Neural progenitor cell (in vitro differentiated cells): ENCODE measurements around the gene ZFAND6. TPM values are rescaled to one million over a fixed set of nuclear protein-coding genes. Genes with fewer than 3 reads are reported as not detected.

Experiments used
- DNase-seq: peaks from one replicate; pipeline ENCODE4 v3.0.0-alpha.2; 2016; ENCODE audit warnings: low spot score
- H2AFZ ChIP-seq: fragments of 200-600 bp; sonication (generic); replicated peaks from 2 replicates; pipeline ENCODE4 v1.6.1; 2016; ENCODE audit warnings: antibody characterized with exemption
- H3F3A ChIP-seq: fragments of 200-600 bp; sonication (generic); 2 replicates; pipeline ENCODE4 v1.6.1; 2016; ENCODE audit warnings: antibody characterized with exemption, low read depth
- H3K27ac ChIP-seq: fragments of 200-600 bp; sonication (generic); 2 replicates; pipeline ENCODE4 v1.5.1; 2016; ENCODE audit warnings: mild to moderate bottlenecking
- H3K27me3 ChIP-seq: fragments of 200-600 bp; sonication (generic); 2 replicates; pipeline ENCODE4 v1.6.1; 2016; ENCODE audit warnings: mild to moderate bottlenecking, moderate library complexity
- H3K36me3 ChIP-seq: fragments of 200-600 bp; sonication (generic); 2 replicates; pipeline ENCODE4 v1.5.1; 2016
- H3K4me1 ChIP-seq: fragments of 200-600 bp; sonication (generic); 2 replicates; pipeline ENCODE4 v1.6.1; 2016; ENCODE audit warnings: mixed run types
- H3K4me2 ChIP-seq: fragments of 200-600 bp; sonication (generic); 2 replicates; pipeline ENCODE4 v1.6.1; 2016
- H3K4me3 ChIP-seq: fragments of 200-600 bp; sonication (generic); 2 replicates; pipeline ENCODE4 v1.5.1; 2016
- H3K79me2 ChIP-seq: fragments of 200-600 bp; sonication (generic); 2 replicates; pipeline ENCODE4 v1.6.1; 2016; ENCODE audit warnings: low read depth
- H3K9ac ChIP-seq: fragments of 200-600 bp; sonication (generic); 2 replicates; pipeline ENCODE4 v1.6.1; 2016
- H3K9me3 ChIP-seq: fragments of 200-600 bp; sonication (generic); 2 replicates; pipeline ENCODE4 v1.5.1; 2016; ENCODE audit warnings: low read depth
- H4K20me1 ChIP-seq: fragments of 200-600 bp; sonication (generic); 2 replicates; pipeline ENCODE4 v1.6.1; 2016; ENCODE audit warnings: low read depth
- H3K27ac Mint-ChIP-seq: 3 replicates; pipeline ENCODE4 v1.8.0; 2021; ENCODE audit warnings: mixed read lengths
- H3K27me3 Mint-ChIP-seq: 2 replicates; pipeline ENCODE4 v1.8.0; 2022; ENCODE audit warnings: low read depth, mild to moderate bottlenecking, inconsistent platforms, moderate library complexity, mixed read lengths; ENCODE audit not compliant: insufficient read depth
- H3K36me3 Mint-ChIP-seq: 3 replicates; pipeline ENCODE4 v1.8.0; 2021; ENCODE audit warnings: mixed read lengths
- H3K4me1 Mint-ChIP-seq: 3 replicates; pipeline ENCODE4 v1.8.0; 2021; ENCODE audit warnings: mixed read lengths
- H3K4me3 Mint-ChIP-seq: 3 replicates; pipeline ENCODE4 v1.8.0; 2021; ENCODE audit warnings: mild to moderate bottlenecking, moderate library complexity, mixed read lengths
- H3K9me3 Mint-ChIP-seq: 3 replicates; pipeline ENCODE4 v1.8.0; 2020; ENCODE audit warnings: mixed read lengths
- EZH2 ChIP-seq: fragments of 200-600 bp; sonication (generic); IDR thresholded peaks from 2 replicates; pipeline ENCODE4 v1.6.1; 2017; ENCODE audit warnings: antibody characterized with exemption, mild to moderate bottlenecking, moderate library complexity
- EZH2phosphoT487 ChIP-seq: fragments of 200-600 bp; sonication (generic); IDR thresholded peaks from 2 replicates; pipeline ENCODE4 v1.6.1; 2017; ENCODE audit warnings: antibody characterized with exemption
- total RNA-seq: library from RNA; depleted of rRNA; stranded (reverse); fragments of >200 nt; gene quantifications from 2 replicates; pipeline ENCODE4 v1.2.3, GENCODE V29; 2015; ENCODE audit warnings: low replicate concordance
- TF ChIP-seq, protein P1 (sequence below): fragments of 200-600 bp; sonication (generic); IDR thresholded peaks from 2 replicates; pipeline ENCODE4 v1.5.1; 2017; ENCODE audit warnings: antibody characterized with exemption, mild to moderate bottlenecking

Gene ZFAND6
- total RNA-seq, 1 donor from 2014 or later, result 329 TPM

DNA sequence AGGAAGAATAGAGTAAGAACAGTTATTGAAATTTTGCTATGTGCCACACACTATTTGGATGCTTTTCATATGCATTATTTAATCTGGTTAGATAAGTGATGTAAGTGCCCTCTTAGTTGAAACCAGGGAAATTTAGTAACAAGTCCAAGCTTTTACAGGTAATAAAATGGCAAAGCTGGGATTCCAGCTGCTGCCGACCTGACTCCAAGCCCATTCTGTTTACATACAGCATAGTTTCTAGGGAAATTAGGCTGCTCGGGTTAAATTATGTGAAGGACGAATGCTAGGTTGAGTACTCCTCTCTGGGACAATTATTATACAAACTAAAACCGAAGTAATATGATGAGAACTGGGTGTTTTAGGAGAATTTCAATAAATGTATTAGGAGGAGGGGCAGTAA lies 54.6 kb downstream of the ZFAND6 start:
- peaks cover 90% of the 10 kb centered on the region for H3K79me2 ChIP-seq
- H3K4me3 Mint-ChIP-seq, result no peak overlapping the region

DNA sequence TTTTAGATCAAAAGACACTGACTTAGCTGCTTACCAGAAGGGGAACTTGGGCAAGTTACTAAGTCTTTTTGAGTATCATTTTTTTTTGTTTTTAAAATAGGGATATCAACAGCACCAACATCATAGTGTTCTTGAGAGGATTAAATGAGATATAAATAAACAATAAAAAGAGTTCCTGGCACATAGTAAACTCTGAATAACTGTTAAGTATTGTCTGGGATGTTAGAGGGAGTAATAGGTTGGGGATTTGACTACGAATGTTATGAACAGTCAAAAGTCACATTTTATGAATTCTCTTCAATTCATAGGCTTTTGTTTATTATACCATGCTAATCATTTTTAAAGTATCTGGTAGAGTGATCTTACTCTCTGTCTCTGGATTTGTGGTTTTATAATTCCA lies 55.5 kb downstream of the ZFAND6 start:
- H3K4me2 ChIP-seq, result no peak overlapping the region
- H3K9me3 ChIP-seq, result no peaks in the 10 kb centered on the region
- Mint-ChIP-seq H3K9me3 (no peaks in the 10 kb centered on the region), H3K27me3 (no peaks in the 10 kb centered on the region), H3K27ac (no peak overlapping the region), H3K4me3 (no peak overlapping the region), H3K4me1 (no peaks in the 10 kb centered on the region), H3K36me3 (no peaks in the 10 kb centered on the region)
- H3K4me3 ChIP-seq, result no peak overlapping the region
- no peaks in the 10 kb centered on the region for H3F3A ChIP-seq
- H3K27me3 ChIP-seq, result no peaks in the 10 kb centered on the region
- no peak overlapping the region for H3K27ac ChIP-seq
- H3K36me3 ChIP-seq, result no peaks in the 10 kb centered on the region
- TF ChIP-seq EZH2 (no peak), EZH2phosphoT487 (no peak)
- TF ChIP-seq, protein P1, sequence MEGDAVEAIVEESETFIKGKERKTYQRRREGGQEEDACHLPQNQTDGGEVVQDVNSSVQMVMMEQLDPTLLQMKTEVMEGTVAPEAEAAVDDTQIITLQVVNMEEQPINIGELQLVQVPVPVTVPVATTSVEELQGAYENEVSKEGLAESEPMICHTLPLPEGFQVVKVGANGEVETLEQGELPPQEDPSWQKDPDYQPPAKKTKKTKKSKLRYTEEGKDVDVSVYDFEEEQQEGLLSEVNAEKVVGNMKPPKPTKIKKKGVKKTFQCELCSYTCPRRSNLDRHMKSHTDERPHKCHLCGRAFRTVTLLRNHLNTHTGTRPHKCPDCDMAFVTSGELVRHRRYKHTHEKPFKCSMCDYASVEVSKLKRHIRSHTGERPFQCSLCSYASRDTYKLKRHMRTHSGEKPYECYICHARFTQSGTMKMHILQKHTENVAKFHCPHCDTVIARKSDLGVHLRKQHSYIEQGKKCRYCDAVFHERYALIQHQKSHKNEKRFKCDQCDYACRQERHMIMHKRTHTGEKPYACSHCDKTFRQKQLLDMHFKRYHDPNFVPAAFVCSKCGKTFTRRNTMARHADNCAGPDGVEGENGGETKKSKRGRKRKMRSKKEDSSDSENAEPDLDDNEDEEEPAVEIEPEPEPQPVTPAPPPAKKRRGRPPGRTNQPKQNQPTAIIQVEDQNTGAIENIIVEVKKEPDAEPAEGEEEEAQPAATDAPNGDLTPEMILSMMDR, result no peak
- no peak overlapping the region for H3K9ac ChIP-seq
- peaks cover 11% of the 10 kb centered on the region for H3K4me1 ChIP-seq
- DNase-seq, result no peak
- H3K79me2 ChIP-seq, result peaks cover 91% of the 10 kb centered on the region
- peaks cover 67% of the 10 kb centered on the region for H4K20me1 ChIP-seq
- H2AFZ ChIP-seq, result no peak overlapping the region

More for the DNA sequence above, 54.6 kb downstream of the ZFAND6 start:
- Histone ChIP-seq H3K27ac (no peak overlapping the region), H3K9me3 (no peaks in the 10 kb centered on the region), H3K36me3 (no peaks in the 10 kb centered on the region), H4K20me1 (peaks cover 71% of the 10 kb centered on the region), H2AFZ (no peak overlapping the region), H3K4me1 (peaks cover 11% of the 10 kb centered on the region), H3F3A (no peaks in the 10 kb centered on the region), H3K4me2 (no peak overlapping the region), H3K4me3 (no peak overlapping the region), H3K9ac (no peak overlapping the region), H3K27me3 (no peaks in the 10 kb centered on the region)
- Mint-ChIP-seq H3K27ac (no peak overlapping the region), H3K36me3 (no peaks in the 10 kb centered on the region), H3K4me1 (no peaks in the 10 kb centered on the region), H3K27me3 (no peaks in the 10 kb centered on the region), H3K9me3 (no peaks in the 10 kb centered on the region)
- TF ChIP-seq EZH2phosphoT487, result no peak
- DNase-seq, result no peak

DNA sequence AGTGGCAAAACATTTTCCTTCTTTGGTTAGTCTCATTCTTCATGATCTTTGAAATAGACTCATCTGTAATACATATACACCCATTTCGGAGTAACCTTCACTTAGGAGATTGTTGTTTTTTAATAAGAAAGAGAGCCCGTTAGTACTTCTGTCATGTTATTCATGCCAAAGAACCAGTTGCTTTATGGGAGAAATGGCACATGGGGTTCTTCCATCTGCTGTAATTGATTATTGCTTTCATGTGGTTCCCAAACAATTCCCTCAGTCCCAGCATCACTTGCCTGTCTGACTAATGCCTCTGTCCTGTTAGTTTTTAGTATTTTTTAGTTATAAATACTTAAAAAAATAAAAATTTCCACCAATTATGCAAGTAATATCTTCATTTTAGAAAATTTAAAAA lies 59.5 kb downstream of the ZFAND6 start:
- Histone ChIP-seq H3K36me3 (peaks cover 6% of the 10 kb centered on the region), H3K79me2 (peaks cover 81% of the 10 kb centered on the region), H3K4me3 (no peak overlapping the region), H4K20me1 (peaks cover 49% of the 10 kb centered on the region), H3K27me3 (no peaks in the 10 kb centered on the region), H3F3A (no peaks in the 10 kb centered on the region), H3K4me2 (no peak overlapping the region), H3K9me3 (no peaks in the 10 kb centered on the region), H3K27ac (no peak overlapping the region), H3K4me1 (peaks cover 8% of the 10 kb centered on the region), H3K9ac (no peak overlapping the region), H2AFZ (no peak overlapping the region)
- H3K27me3 Mint-ChIP-seq, result peaks cover 1% of the 10 kb centered on the region
- peaks cover 10% of the 10 kb centered on the region for H3K36me3 Mint-ChIP-seq
- DNase-seq, result no peak
- H3K4me1 Mint-ChIP-seq, result peaks cover 7% of the 10 kb centered on the region
- no peak overlapping the region for H3K4me3 Mint-ChIP-seq
- H3K27ac Mint-ChIP-seq, result no peak overlapping the region
- TF ChIP-seq EZH2 (no peak), EZH2phosphoT487 (no peak)
- TF ChIP-seq, protein P1, result no peak
- H3K9me3 Mint-ChIP-seq, result no peaks in the 10 kb centered on the region

DNA sequence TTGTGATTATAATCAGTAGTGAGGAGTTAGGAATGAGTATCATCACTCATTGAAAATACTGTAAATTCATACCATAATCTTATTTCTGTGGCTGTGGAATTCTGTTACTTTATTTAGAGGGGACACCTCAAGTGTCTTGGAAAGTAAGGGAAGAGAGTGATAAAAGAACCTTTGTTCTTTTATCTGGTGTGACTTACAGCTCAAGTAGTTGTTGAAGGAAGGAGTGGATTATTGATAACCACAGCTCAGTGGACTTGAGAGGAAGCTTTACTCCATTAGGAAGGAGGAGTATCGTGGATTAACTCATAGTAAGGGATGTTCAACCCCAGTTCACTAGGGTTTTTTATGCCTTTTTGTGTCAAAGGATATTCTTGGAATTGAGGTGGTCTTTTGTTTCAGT lies 61.2 kb downstream of the ZFAND6 start:
- Mint-ChIP-seq H3K27ac (no peak overlapping the region), H3K4me3 (no peak overlapping the region), H3K4me1 (peaks cover 7% of the 10 kb centered on the region), H3K27me3 (peaks cover 3% of the 10 kb centered on the region), H3K9me3 (no peaks in the 10 kb centered on the region), H3K36me3 (peaks cover 13% of the 10 kb centered on the region)
- TF ChIP-seq, protein P1, result no peak
- TF ChIP-seq EZH2 (no peak), EZH2phosphoT487 (no peak)
- Histone ChIP-seq H2AFZ (no peak overlapping the region), H3K4me3 (no peak overlapping the region), H3K4me1 (no peaks in the 10 kb centered on the region), H4K20me1 (peaks cover 37% of the 10 kb centered on the region), H3F3A (peaks cover 3% of the 10 kb centered on the region), H3K27ac (no peak overlapping the region), H3K9me3 (no peaks in the 10 kb centered on the region), H3K4me2 (peak overlapping the region; percentile 34), H3K27me3 (no peaks in the 10 kb centered on the region), H3K36me3 (peaks cover 6% of the 10 kb centered on the region), H3K79me2 (peaks cover 65% of the 10 kb centered on the region), H3K9ac (no peak overlapping the region)
- no peak for DNase-seq
